ENCODE results near the gene TAF4B. TPM values are rescaled to one million over a fixed set of nuclear protein-coding genes. Genes with fewer than 3 reads are reported as not detected.

Gene TAF4B
- total RNA-seq, 1 donor from 2014 or later = 3.2 TPM

DNA sequence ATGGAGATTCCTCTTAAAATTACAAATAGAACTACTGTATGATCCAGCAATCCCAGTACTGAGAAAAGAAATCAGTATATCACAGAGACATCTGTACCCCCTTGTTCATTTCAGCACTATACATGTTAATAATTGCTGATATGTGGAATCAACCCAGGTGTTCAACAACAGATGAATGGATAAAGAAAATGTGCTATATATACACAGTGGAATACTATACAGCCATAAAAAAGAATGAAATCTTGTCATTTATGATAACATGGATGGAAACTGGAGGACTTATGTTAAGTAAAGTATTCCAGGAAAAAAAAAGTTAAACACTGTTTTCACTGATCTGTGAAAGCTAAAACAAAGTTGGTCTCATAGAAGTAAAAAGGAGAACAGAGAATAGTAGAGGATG, 124.7 kb downstream of the TAF4B start:
- peak; percentile 23 for FAIRE-seq
- Mint-ChIP-seq H3K9me3 (ENCODE audit: unreplicated experiment) (peaks cover 12% of the 10 kb centered on the region), H3K27ac (ENCODE audit: unreplicated experiment) (no peak overlapping the region), H3K4me3 (ENCODE audit: unreplicated experiment) (no peak overlapping the region), H3K27me3 (ENCODE audit: low read depth, unreplicated experiment) (no peaks in the 10 kb centered on the region), H3K36me3 (ENCODE audit: low read depth, unreplicated experiment) (peaks cover 9% of the 10 kb centered on the region), H3K4me1 (ENCODE audit: low read depth, unreplicated experiment) (no peaks in the 10 kb centered on the region)
- Histone ChIP-seq H3K4me3 (ENCODE audit: insufficient read depth, low read depth, low read length) (no peak overlapping the region), H3K4me2 (ENCODE audit: low read length) (no peak overlapping the region), H3K9ac (ENCODE audit: low read length) (no peak overlapping the region), H3K27ac (ENCODE audit: low read depth, low read length) (no peak overlapping the region), H3K9me3 (ENCODE audit: insufficient read depth, low read depth, low read length) (no peaks in the 10 kb centered on the region), H3K27me3 (ENCODE audit: insufficient read depth, low read length) (no peaks in the 10 kb centered on the region), H3K36me3 (ENCODE audit: insufficient read depth, low read length) (no peaks in the 10 kb centered on the region), H3K4me1 (ENCODE audit: insufficient read depth, low read length) (no peaks in the 10 kb centered on the region), H2AFZ (ENCODE audit: low read depth, low read length) (no peak overlapping the region), H4K20me1 (ENCODE audit: insufficient read depth, low read length) (no peaks in the 10 kb centered on the region), H3K79me2 (ENCODE audit: insufficient read depth, low read length) (no peaks in the 10 kb centered on the region)
- no peak for DNase-seq (ENCODE audit: low read depth)
- TF ChIP-seq EZH2 (IDR thresholded peaks at IDR 0.05; ENCODE audit: insufficient read depth, low read length) = no peak
- TF ChIP-seq, protein P1, sequence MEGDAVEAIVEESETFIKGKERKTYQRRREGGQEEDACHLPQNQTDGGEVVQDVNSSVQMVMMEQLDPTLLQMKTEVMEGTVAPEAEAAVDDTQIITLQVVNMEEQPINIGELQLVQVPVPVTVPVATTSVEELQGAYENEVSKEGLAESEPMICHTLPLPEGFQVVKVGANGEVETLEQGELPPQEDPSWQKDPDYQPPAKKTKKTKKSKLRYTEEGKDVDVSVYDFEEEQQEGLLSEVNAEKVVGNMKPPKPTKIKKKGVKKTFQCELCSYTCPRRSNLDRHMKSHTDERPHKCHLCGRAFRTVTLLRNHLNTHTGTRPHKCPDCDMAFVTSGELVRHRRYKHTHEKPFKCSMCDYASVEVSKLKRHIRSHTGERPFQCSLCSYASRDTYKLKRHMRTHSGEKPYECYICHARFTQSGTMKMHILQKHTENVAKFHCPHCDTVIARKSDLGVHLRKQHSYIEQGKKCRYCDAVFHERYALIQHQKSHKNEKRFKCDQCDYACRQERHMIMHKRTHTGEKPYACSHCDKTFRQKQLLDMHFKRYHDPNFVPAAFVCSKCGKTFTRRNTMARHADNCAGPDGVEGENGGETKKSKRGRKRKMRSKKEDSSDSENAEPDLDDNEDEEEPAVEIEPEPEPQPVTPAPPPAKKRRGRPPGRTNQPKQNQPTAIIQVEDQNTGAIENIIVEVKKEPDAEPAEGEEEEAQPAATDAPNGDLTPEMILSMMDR (IDR thresholded peaks at IDR 0.05; ENCODE audit: insufficient read depth, low read depth, low read length) = no peak

DNA sequence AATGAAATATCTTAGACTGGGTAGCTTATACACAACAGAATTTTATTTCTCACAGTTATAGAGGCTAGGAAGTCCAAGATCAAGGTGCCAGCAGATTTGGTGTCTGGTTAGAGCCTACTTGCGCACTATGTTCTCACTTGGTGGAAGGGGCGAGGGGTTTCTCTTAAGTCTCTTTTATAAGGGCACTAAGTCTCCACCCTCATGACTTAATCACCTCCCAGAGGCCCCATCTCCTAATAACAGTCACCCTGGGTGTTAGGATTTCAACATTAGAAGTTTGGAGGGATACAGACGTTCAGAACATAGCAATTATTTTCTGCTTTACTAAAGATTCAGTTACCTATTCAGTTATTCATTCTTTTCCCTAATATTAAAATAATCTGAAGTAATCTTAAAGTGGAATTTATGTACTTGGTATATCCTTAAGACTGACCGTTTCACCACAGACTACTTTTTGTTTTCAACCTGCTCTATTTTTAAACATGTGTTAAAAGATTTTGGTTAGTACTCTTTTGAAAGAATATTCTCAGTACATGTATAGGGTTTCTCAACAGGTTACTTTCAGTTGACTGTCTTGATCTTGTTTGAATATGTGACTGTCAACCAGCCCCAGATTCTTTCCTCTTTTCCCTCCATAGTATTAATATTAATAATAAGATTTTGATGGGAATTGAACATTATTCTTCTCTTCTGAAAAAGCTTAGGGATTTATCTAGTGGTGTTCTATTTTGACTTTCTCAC, 130.0 kb downstream of the TAF4B start:
- no peaks in the 10 kb centered on the region for H4K20me1 ChIP-seq (ENCODE audit: insufficient read depth, low read length)
- H3K27ac ChIP-seq (ENCODE audit: low read depth, low read length) = no peak overlapping the region
- H2AFZ ChIP-seq (ENCODE audit: low read depth, low read length) = no peak overlapping the region
- H3K27me3 ChIP-seq (ENCODE audit: insufficient read depth, low read length) = no peaks in the 10 kb centered on the region
- DNase-seq (ENCODE audit: low read depth) (no peak), FAIRE-seq (no peak)
- no peak overlapping the region for H3K4me3 Mint-ChIP-seq (ENCODE audit: unreplicated experiment)
- no peaks in the 10 kb centered on the region for H3K4me1 Mint-ChIP-seq (ENCODE audit: low read depth, unreplicated experiment)
- no peaks in the 10 kb centered on the region for H3K79me2 ChIP-seq (ENCODE audit: insufficient read depth, low read length)
- no peaks in the 10 kb centered on the region for H3K4me1 ChIP-seq (ENCODE audit: insufficient read depth, low read length)
- no peaks in the 10 kb centered on the region for H3K36me3 ChIP-seq (ENCODE audit: insufficient read depth, low read length)
- H3K9me3 ChIP-seq (ENCODE audit: insufficient read depth, low read depth, low read length) = no peaks in the 10 kb centered on the region
- H3K27me3 Mint-ChIP-seq (ENCODE audit: low read depth, unreplicated experiment) = no peaks in the 10 kb centered on the region
- H3K27ac Mint-ChIP-seq (ENCODE audit: unreplicated experiment) = no peak overlapping the region
- TF ChIP-seq, protein P1 (IDR thresholded peaks at IDR 0.05; ENCODE audit: insufficient read depth, low read depth, low read length) = no peak
- no peak for TF ChIP-seq EZH2 (IDR thresholded peaks at IDR 0.05; ENCODE audit: insufficient read depth, low read length)
- no peak overlapping the region for H3K9ac ChIP-seq (ENCODE audit: low read length)
- no peaks in the 10 kb centered on the region for H3K36me3 Mint-ChIP-seq (ENCODE audit: low read depth, unreplicated experiment)
- no peaks in the 10 kb centered on the region for H3K9me3 Mint-ChIP-seq (ENCODE audit: unreplicated experiment)
- no peak overlapping the region for H3K4me3 ChIP-seq (ENCODE audit: insufficient read depth, low read depth, low read length)
- H3K4me2 ChIP-seq (ENCODE audit: low read length) = no peak overlapping the region

- no peak for FAIRE-seq
- no peak overlapping the region for H3K4me3 Mint-ChIP-seq (ENCODE audit: unreplicated experiment)
- no peak overlapping the region for H3K27ac ChIP-seq (ENCODE audit: low read depth, low read length)
These were observed 131.7 kb downstream of the TAF4B start for GRCh38 chr18:26357960-26358359.

More at GRCh38 chr18:26357960-26358359, 131.7 kb downstream of the TAF4B start:
- Histone ChIP-seq H3K4me1 (ENCODE audit: insufficient read depth, low read length) (no peaks in the 10 kb centered on the region), H4K20me1 (ENCODE audit: insufficient read depth, low read length) (no peaks in the 10 kb centered on the region), H3K9ac (ENCODE audit: low read length) (no peak overlapping the region), H3K9me3 (ENCODE audit: insufficient read depth, low read depth, low read length) (no peaks in the 10 kb centered on the region), H3K27me3 (ENCODE audit: insufficient read depth, low read length) (no peaks in the 10 kb centered on the region), H2AFZ (ENCODE audit: low read depth, low read length) (no peak overlapping the region), H3K36me3 (ENCODE audit: insufficient read depth, low read length) (no peaks in the 10 kb centered on the region), H3K79me2 (ENCODE audit: insufficient read depth, low read length) (no peaks in the 10 kb centered on the region), H3K4me3 (ENCODE audit: insufficient read depth, low read depth, low read length) (no peak overlapping the region), H3K4me2 (ENCODE audit: low read length) (no peak overlapping the region)
- Mint-ChIP-seq H3K27ac (ENCODE audit: unreplicated experiment) (no peak overlapping the region), H3K4me1 (ENCODE audit: low read depth, unreplicated experiment) (no peaks in the 10 kb centered on the region), H3K36me3 (ENCODE audit: low read depth, unreplicated experiment) (no peaks in the 10 kb centered on the region), H3K27me3 (ENCODE audit: low read depth, unreplicated experiment) (no peaks in the 10 kb centered on the region), H3K9me3 (ENCODE audit: unreplicated experiment) (no peaks in the 10 kb centered on the region)
- no peak for TF ChIP-seq EZH2 (IDR thresholded peaks at IDR 0.05; ENCODE audit: insufficient read depth, low read length)
- TF ChIP-seq, protein P1 (IDR thresholded peaks at IDR 0.05; ENCODE audit: insufficient read depth, low read depth, low read length) = no peak
- no peak for DNase-seq (ENCODE audit: low read depth)
